Activated B cell treated with CpG ODN at 0.5 μM for 24 hours (primary cell): ENCODE measurements around the gene KCP. TPM values are rescaled to one million over a fixed set of nuclear protein-coding genes. Genes with fewer than 3 reads are reported as not detected.

Experiments used
- ATAC-seq: fragments of 200-7000 bp; cut with Tn5 transposase; one replicate; pipeline ENCODE4 v1.10.0; 2021; ENCODE audit warnings: low read depth, mild to moderate bottlenecking, moderate library complexity
- CTCF ChIA-PET: fragments of 350-600 bp; sonication (Branson Sonifier 250); formaldehyde crosslinking; loops from one replicate; lab custom pipeline; 2021; ENCODE audit warnings: antibody characterized with exemption; lab: Charles Lee
- POLR2A ChIA-PET: fragments of 350-600 bp; sonication (Branson Sonifier 250); formaldehyde crosslinking; loops from one replicate; lab custom pipeline; 2021; ENCODE audit warnings: antibody characterized with exemption; lab: Charles Lee
- DNase-seq: peaks from one replicate; pipeline ENCODE4 v3.0.0; 2022
- H3K27ac Mint-ChIP-seq: one replicate; pipeline ENCODE4 v1.8.0; 2020; ENCODE audit warnings: mixed read lengths
- H3K27me3 Mint-ChIP-seq: one replicate; pipeline ENCODE4 v1.8.0; 2021; ENCODE audit warnings: mixed read lengths
- H3K36me3 Mint-ChIP-seq: one replicate; pipeline ENCODE4 v1.8.0; 2021; ENCODE audit warnings: low read depth, mixed read lengths
- H3K4me1 Mint-ChIP-seq: one replicate; pipeline ENCODE4 v1.8.0; 2021; ENCODE audit warnings: mixed read lengths
- H3K4me3 Mint-ChIP-seq: one replicate; pipeline ENCODE4 v1.8.0; 2020; ENCODE audit warnings: mild to moderate bottlenecking, mixed read lengths
- H3K9me3 Mint-ChIP-seq: one replicate; pipeline ENCODE4 v1.8.0; 2020; ENCODE audit warnings: mixed read lengths
- CTCF ChIP-seq: fragments of 200-600 bp; IDR thresholded peaks from one replicate; pipeline ENCODE4 v1.8.0; 2022; ENCODE audit warnings: antibody characterized with exemption, mild to moderate bottlenecking
- intact Hi-C: fragments of 100-400 bp; cut with micrococcal nuclease; formaldehyde crosslinking; loops from one replicate; pipeline ENCODE4 v1.15.1; 2024
- total RNA-seq: library from RNA; stranded (reverse); gene quantifications from 2 replicates; pipeline ENCODE4 v1.2.3, GENCODE V29; 2022

KCP gene
- total RNA-seq, 1 donor from 2014 or later, result 4.1 TPM

- peaks cover 26% of the 10 kb centered on the region for H3K4me1 Mint-ChIP-seq
- DNase-seq (no peak), ATAC-seq (no peak)
- ChIA-PET POLR2A (interaction anchor here (0.5 to 0.9 kb wide), 3 partner anchors 18 to 590 kb away, joined by 4 to 7 read pairs (median 6); no protein-coding TSS in a partner anchor), CTCF (interaction anchor here (0.9 to 1.8 kb wide), 2 partner anchors 20 to 23 kb away, joined by 3 to 7 read pairs; no protein-coding TSS in a partner anchor)
- intact Hi-C loops, result loop anchor here (5.0 to 10.0 kb wide), 3 partner anchors 328 to 456 kb away; partner anchors contain the start of genes IMPDH1 and METTL2B
- TF ChIP-seq CTCF, result no peak
- H3K36me3 Mint-ChIP-seq, result peaks cover 15% of the 10 kb centered on the region
- H3K27me3 Mint-ChIP-seq, result peaks cover 3% of the 10 kb centered on the region
- no peaks in the 10 kb centered on the region for H3K9me3 Mint-ChIP-seq
- H3K27ac Mint-ChIP-seq, result no peak overlapping the region
- no peak overlapping the region for H3K4me3 Mint-ChIP-seq
Observed at GRCh38 chr7:128860158-128861073, 50.1 kb downstream of the KCP start.

- Mint-ChIP-seq H3K4me3 (no peak overlapping the region), H3K27ac (no peak overlapping the region), H3K4me1 (peaks cover 18% of the 10 kb centered on the region), H3K27me3 (peaks cover 3% of the 10 kb centered on the region), H3K9me3 (no peaks in the 10 kb centered on the region), H3K36me3 (peaks cover 6% of the 10 kb centered on the region)
- DNase-seq, result no peak
- no peak for TF ChIP-seq CTCF
- intact Hi-C loops, result loop anchor here (5.0 to 10.0 kb wide), 3 partner anchors 327 to 455 kb away; partner anchors contain the start of genes IMPDH1 and METTL2B
- ATAC-seq, result no peak
- POLR2A ChIA-PET, result no interaction called here
- CTCF ChIA-PET, result interaction anchor here (0.9 to 1.8 kb wide), 2 partner anchors 21 to 24 kb away, joined by 3 to 7 read pairs; no protein-coding TSS in a partner anchor
Observed at GRCh38 chr7:128859232-128860157, 51.0 kb downstream of the KCP start.

- Mint-ChIP-seq H3K27ac (no peak overlapping the region), H3K4me3 (no peak overlapping the region), H3K9me3 (no peaks in the 10 kb centered on the region), H3K4me1 (peaks cover 13% of the 10 kb centered on the region), H3K36me3 (peaks cover 6% of the 10 kb centered on the region), H3K27me3 (peaks cover 4% of the 10 kb centered on the region)
- intact Hi-C loops, result no loop called here
- TF ChIP-seq CTCF, result no peak
- ChIA-PET POLR2A (no interaction called here), CTCF (no interaction called here)
- ATAC-seq (no peak), DNase-seq (no peak)
Observed at GRCh38 chr7:128858380-128859231, 51.9 kb downstream of the KCP start.

DNA sequence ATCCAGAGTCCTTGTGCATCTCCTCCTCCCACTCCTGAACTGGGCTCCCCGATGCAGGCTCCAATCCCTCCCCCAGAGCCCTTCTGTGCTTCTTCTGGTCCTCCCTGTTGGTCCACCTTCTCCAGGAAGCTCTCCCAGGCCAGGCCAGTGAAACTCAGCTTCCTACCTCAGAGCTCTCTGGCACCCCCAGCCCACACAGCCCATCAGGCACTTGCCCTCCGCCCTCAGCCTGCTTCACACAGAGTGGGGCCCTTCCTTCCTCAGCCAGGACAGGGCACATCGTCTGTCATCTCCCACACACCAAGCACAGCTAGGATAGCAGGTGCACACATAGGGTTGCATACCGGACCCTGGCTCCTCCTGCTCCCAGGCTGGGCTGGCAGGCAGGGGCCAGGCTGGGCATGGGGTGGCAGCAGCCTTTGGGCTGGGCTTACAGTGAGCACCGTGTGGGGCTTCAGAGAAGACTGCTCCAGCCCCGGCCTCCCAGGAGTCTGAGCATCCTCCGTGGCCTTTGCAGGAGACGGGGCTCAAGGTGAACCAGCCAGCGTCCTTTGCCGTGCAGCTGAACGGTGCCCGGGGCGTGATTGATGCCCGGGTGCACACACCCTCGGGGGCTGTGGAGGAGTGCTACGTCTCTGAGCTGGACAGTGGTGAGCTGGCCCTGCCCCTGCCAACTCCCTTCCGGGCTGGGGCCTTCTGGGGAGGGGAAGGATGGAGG is 54.3 kb downstream of the KCP start:
- Mint-ChIP-seq H3K4me3 (no peak overlapping the region), H3K27me3 (peaks cover 10% of the 10 kb centered on the region), H3K27ac (no peak overlapping the region), H3K9me3 (no peaks in the 10 kb centered on the region), H3K4me1 (no peaks in the 10 kb centered on the region), H3K36me3 (no peaks in the 10 kb centered on the region)
- intact Hi-C loops, result no loop called here
- no peak for TF ChIP-seq CTCF
- POLR2A ChIA-PET, result no interaction called here
- ATAC-seq (no peak), DNase-seq (no peak)
- CTCF ChIA-PET, result no interaction called here
